Mucosa of rectum (tissue), 2 donors: ENCODE measurements around the gene TLX1.

Source experiments
- H3K27ac ChIP-seq, 2 donors: one replicate each; pipeline ENCODE4 v1.7.0; 2013; ENCODE audit warnings: inconsistent platforms in 2 of 2, low read depth in 2 of 2, low read length in 2 of 2
- H3K27me3 ChIP-seq, 2 donors: one replicate each; pipeline ENCODE4 v1.7.0; 2013; ENCODE audit warnings: low read length in 2 of 2; ENCODE audit not compliant: control insufficient read depth in 2 of 2, insufficient read depth in 2 of 2
- H3K36me3 ChIP-seq, 2 donors: one replicate each; pipeline ENCODE4 v1.7.0; 2013; ENCODE audit warnings: low read length in 2 of 2; ENCODE audit not compliant: control insufficient read depth in 2 of 2, insufficient read depth in 2 of 2
- H3K4me1 ChIP-seq, 2 donors: one replicate each; pipeline ENCODE4 v1.7.0; 2013; ENCODE audit warnings: low read length in 2 of 2, mild to moderate bottlenecking in 1 of 2; ENCODE audit not compliant: control insufficient read depth in 2 of 2, insufficient read depth in 2 of 2
- H3K4me3 ChIP-seq, 2 donors: one replicate each; pipeline ENCODE4 v1.7.0; 2013; ENCODE audit warnings: low read length in 2 of 2
- H3K9ac ChIP-seq, 2 donors: one replicate each; pipeline ENCODE4 v1.7.0; 2013; ENCODE audit warnings: low read length in 2 of 2, low read depth in 1 of 2, mild to moderate bottlenecking in 1 of 2
- H3K9me3 ChIP-seq, 2 donors: one replicate each; pipeline ENCODE4 v1.7.0; 2013; ENCODE audit warnings: low read length in 2 of 2; ENCODE audit not compliant: control insufficient read depth in 2 of 2
- donor health status: healthy.
- donor health status: Normal muscosa, but diverticular disease.

The TLX1 gene

DNA sequence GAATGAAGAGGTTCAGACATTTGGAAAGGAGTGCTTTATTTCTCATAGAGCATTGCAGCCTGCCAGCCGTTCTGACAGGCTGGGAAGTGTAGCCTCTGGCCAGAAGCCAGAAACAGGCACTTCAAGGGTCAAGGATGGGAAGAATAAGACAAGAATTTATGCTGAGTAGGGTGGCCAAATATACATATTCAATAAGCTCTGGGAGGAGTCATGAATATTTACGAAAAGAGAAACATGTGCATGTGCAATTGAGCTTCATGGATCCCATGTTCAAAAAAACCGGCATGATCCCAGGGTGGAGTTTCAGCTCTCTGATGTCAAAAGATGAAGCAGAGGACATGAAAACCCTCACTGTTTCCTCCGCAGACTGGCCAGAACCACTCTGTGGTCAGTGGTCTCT lies 32.9 kb downstream of the TLX1 start:
- Histone ChIP-seq H3K27ac (no peak overlapping the region), H3K36me3 (no peaks in the 10 kb centered on the region), H3K27me3 (peaks cover 34 to 36% of the 10 kb centered on the region in 2 donors), H3K9me3 (no peaks in the 10 kb centered on the region), H3K4me3 (no peak overlapping the region), H3K9ac (no peak overlapping the region), H3K4me1 (peaks cover 0 to 3% of the 10 kb centered on the region in 2 donors)

DNA sequence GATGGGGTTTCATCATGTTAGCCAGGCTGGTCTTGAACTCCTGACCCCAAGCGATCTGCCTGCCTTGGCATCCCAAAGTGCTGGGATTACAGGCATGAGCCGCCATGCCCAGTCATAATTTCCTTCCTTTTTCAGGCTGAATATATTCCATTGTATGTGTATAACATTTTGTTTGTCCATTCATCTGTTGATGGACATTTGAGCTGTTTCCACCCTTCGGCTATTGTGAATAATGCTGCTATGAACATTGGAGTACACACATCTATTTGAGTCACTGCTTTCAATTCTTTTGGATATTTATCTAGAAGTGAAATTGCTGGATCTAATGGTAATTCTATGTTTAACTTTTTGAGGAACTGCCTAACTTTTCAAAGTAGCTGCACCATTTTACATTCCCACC lies 34.6 kb downstream of the TLX1 start:
- Histone ChIP-seq H3K4me3 (no peak overlapping the region), H3K27me3 (peaks cover 33 to 34% of the 10 kb centered on the region in 2 donors), H3K36me3 (no peaks in the 10 kb centered on the region), H3K9ac (no peak overlapping the region), H3K9me3 (no peaks in the 10 kb centered on the region), H3K27ac (no peak overlapping the region), H3K4me1 (peaks cover 0 to 3% of the 10 kb centered on the region in 2 donors)

DNA sequence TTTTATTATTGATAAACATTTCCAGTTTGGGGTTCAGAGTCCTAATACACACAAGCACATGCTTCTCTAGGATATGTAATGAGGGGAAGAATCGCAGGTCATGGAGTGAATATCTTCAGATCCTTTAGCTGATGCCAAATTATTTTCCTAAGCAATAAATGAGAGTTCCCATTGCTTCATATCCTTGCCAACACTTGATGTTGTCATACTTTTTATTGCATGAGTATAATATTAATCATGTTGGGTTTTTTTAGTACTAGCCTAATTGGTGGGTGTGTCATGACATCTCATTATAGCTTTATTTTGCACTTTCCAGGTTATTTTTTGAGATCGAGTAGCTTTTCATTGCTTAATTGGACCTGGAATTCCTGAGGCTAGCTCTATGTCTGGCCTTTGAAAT lies 35.3 kb downstream of the TLX1 start:
- no peak overlapping the region for H3K27ac ChIP-seq
- no peaks in the 10 kb centered on the region for H3K36me3 ChIP-seq
- H3K4me3 ChIP-seq, result no peak overlapping the region
- H3K4me1 ChIP-seq, result peaks cover 0 to 3% of the 10 kb centered on the region in 2 donors
- no peaks in the 10 kb centered on the region for H3K9me3 ChIP-seq
- H3K9ac ChIP-seq, result no peak overlapping the region
- peaks cover 30 to 31% of the 10 kb centered on the region in 2 donors for H3K27me3 ChIP-seq

DNA sequence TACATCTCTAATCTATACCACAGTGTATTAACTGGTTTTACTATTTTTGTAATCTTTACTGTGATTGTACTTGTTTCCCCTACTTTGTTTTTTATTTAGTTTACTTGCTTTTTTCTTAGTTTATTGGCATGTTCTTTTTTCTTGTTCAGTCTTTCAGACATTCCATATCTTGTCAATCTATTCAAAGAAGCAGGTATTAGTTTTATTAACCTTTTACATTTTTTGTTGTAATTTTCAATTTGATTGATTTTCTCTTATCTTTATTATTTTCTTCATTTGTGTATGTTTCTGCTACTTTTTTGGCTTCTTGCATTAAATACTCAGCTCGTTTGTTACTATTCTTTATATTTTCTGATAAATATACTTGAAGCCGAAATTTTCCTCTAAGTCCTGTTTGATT lies 41.6 kb downstream of the TLX1 start:
- no peaks in the 10 kb centered on the region for H3K9me3 ChIP-seq
- H3K27me3 ChIP-seq, result peaks cover 6 to 7% of the 10 kb centered on the region in 2 donors
- no peak overlapping the region for H3K4me3 ChIP-seq
- no peak overlapping the region for H3K27ac ChIP-seq
- no peak overlapping the region for H3K9ac ChIP-seq
- no peaks in the 10 kb centered on the region for H3K4me1 ChIP-seq
- no peaks in the 10 kb centered on the region for H3K36me3 ChIP-seq

DNA sequence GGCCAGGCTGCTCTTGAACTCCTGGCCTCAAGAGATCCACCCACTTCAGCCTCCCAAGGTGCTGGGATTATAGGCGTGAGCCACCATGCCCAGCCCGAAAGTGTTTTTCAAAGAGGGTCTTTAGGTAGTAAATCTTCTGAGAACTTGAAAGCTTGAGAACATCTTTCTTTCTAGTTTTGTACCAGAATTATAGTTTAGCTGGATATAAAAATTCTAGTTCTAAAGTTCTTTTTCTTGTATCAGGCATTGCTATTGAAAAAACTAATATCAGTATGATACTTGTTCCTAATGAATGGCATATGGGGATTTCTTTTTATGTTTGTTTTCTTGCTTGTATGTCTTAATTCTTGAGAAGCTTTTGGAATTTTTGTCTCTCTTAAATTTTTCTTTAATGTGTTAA lies 43.2 kb downstream of the TLX1 start:
- Histone ChIP-seq H3K36me3 (no peaks in the 10 kb centered on the region), H3K9ac (no peak overlapping the region), H3K4me1 (no peaks in the 10 kb centered on the region), H3K27ac (no peak overlapping the region), H3K27me3 (peaks cover 0 to 4% of the 10 kb centered on the region in 2 donors), H3K9me3 (no peaks in the 10 kb centered on the region), H3K4me3 (no peak overlapping the region)

DNA sequence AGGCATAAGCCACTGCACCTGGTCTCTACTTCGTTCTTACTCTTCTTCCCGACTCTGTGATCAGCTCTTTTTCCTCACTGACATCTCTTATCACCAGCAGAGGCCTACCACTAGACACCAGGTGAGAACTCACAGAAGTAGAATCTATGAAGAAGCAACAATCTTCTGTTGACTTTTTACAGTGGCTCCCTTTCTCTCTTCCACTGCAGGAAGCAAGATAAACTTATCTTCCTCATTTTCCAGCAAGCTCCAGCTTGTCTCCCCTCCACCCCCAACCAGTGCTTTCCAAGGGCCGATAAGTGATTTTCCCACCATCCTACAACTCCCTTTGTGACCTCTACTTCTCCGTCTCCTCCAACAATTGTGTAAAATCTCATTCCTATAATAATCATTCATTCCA lies 45.5 kb downstream of the TLX1 start:
- H3K9ac ChIP-seq, result no peak overlapping the region
- H3K4me3 ChIP-seq, result no peak overlapping the region
- no peaks in the 10 kb centered on the region for H3K9me3 ChIP-seq
- peaks cover 5 to 6% of the 10 kb centered on the region in 2 donors for H3K27me3 ChIP-seq
- no peaks in the 10 kb centered on the region for H3K36me3 ChIP-seq
- H3K4me1 ChIP-seq, result no peaks in the 10 kb centered on the region
- no peak overlapping the region for H3K27ac ChIP-seq

DNA sequence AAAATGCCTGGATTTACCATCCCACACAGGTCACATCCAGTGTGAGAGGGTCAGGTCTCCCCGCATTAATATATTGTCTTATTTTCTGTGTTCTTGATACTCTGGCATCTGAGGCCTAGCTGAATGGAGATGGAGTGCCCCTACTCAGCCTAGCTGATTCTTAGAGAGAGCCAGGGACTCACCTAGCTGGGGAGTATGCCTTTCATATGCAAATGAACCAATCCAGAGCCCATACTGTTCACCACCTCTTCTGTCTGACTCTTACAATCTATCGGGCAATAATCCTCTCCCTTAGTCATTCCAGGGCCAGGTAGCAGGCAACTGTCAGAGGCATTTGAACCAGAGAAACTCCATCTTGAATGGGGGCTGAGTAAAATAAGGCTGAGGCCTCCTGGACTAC lies 51.8 kb downstream of the TLX1 start:
- no peaks in the 10 kb centered on the region for H3K9me3 ChIP-seq
- no peaks in the 10 kb centered on the region for H3K4me1 ChIP-seq
- no peak overlapping the region for H3K27ac ChIP-seq
- no peak overlapping the region for H3K4me3 ChIP-seq
- no peaks in the 10 kb centered on the region for H3K36me3 ChIP-seq
- H3K27me3 ChIP-seq, result peaks cover 9 to 15% of the 10 kb centered on the region in 2 donors
- H3K9ac ChIP-seq, result no peak overlapping the region

DNA sequence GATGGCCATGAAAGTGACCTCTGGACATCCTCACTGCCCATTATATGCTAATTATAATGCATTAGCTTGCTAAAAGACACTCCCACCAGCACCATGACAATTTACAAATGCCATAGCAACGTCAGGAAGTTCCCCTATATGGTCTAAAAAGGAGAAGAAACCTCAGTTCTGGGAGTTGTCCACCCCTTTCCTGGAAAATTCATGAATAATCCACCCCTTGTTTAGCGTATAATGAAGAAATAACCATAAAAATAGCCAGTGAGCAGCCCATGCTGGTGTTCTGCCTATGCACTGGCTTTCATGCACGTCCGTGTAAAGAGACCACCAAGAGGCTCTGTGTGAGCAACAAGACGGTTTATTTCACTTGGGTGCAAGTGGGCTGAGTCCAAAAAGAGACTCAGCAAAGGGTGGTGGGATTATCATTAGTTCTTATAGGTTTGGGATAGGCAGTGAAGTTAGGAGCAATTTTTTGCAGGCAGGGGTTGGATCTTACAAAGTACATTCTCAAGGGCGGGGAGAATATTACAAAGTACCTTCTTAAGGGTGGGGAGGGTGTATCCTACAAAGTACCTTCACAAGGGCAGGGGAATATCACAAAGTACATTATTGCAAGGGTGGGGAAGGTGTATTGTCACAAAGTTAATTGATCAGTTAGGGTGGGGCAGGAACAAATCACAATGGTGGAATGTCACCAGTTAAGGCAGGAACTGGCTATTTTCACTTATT lies 52.5 kb downstream of the TLX1 start:
- H3K9ac ChIP-seq, result no peak overlapping the region
- H3K27ac ChIP-seq, result no peak overlapping the region
- H3K4me3 ChIP-seq, result no peak overlapping the region
- no peaks in the 10 kb centered on the region for H3K36me3 ChIP-seq
- no peaks in the 10 kb centered on the region for H3K9me3 ChIP-seq
- H3K4me1 ChIP-seq, result no peaks in the 10 kb centered on the region
- peaks cover 9 to 15% of the 10 kb centered on the region in 2 donors for H3K27me3 ChIP-seq
